Activated CD8-positive, alpha-beta memory T cell treated with anti-CD3 and anti-CD28 coated beads, Interleukin-2, amount 50 U/mL, for 24 hours (primary cell): ENCODE data around the gene NID2.

Experiments
- DNase-seq: peaks from one replicate; pipeline ENCODE4 v3.0.0-alpha.2; 2020; ENCODE audit errors: extremely low read depth

The NID2 gene

DNA sequence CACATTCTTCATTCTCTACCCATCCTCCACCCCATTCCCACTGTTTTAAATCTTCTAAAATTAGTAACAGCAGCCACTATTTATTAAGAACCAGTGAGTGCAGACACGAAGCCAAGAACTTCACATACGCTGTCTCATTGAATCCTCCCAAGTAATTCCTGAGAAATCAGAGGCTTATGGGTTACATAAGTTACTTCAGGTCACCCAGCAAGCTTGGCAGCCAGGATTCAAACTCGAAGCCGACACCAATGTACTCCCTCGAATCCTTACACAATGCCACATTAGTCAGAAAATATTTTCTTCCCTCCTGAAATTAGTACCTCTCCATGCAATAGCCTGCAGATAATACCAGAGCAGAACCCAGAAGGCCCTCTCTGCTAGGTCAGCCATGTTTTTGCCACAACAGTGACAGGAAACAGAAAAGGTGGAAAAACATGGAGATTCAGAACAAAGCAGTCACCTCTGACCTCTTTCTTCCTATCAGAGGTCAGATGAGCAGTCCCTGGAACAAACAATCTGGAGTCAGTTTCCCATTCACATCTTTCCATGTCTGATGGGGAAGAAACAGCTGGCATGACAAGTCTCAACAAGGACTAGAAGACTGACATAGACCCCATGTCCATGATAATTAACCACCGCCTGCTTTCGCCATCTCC is 16.4 kb downstream of the NID2 start:
- DNase-seq = no peak

DNA sequence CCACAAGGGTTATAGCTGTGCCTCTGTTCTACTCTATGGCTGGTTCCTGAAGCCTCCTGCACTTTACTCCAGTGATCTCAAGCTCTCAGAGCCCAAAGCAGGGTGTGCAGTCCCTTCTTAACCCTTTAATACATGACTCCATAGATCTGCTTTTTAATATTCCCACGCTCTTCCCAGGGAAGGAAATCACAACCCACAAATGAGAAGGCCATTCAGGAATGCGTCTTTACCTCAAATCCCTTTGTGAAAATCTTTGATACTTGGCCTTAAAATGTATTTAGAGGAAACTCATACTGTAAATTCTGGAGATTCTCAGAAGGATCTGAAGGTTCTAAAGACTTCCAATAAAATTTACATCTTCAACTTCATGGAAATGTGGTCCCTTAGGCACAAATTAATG is 17.0 kb downstream of the NID2 start:
- no peak for DNase-seq

DNA sequence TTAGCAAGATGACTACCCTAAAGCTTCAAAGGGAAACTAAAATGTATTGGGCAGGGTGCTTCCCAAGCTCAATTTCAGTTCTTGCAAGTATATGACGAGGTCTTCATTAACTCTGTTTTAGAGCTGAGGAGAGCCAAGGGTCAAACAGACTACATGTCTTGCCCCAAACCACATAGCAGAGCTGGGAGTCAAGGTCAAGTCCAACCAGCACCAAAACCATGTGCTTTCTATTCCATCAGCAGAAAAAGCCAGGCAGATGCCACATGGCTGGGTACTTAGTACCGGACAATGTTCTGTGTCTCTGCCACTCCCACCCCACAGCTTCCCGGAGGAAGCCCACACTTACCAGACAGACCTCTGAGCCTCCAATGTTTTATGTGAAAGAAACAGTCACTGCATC is 17.6 kb downstream of the NID2 start:
- no peak for DNase-seq

DNA sequence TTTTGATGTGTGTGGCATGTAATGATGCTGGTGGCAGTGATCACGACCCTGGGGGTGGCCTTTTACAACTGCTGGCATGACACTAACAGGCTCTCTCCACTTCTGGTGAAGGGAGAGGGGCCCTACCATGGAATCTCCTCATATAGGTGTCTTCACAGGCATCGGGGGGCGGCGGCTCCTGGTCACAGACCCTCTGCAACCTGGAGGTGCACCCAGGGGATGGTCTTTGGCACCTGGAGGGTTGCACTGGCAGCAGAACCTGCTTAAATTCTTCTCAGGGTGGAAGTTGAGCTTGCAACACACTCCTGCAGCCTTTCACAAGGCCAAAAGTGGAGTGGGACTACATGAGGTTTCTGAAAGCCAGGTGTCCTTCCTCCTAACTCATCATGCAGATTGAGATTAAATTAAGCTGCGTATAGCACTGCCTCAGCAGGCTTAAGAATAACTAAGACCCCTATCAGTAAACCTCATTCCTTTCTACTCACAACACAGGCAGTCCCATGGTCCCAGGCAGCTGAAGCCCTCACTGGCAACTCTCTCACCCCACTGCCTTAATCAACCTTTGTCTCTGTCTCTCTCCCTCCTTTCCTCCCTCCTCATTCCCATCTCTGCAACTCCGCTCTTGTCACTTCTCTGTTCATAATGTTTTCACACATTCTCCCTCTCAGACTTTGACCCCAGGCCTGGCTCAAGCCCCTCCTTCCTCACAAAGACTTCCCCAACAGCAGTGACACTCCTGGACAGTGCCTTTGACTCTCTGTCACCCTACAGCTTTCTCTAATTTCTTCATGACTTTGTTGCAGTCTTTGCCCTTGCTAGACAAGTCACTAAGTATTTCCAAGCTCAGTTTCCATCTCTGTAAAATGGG is 18.9 kb downstream of the NID2 start:
- no peak for DNase-seq

DNA sequence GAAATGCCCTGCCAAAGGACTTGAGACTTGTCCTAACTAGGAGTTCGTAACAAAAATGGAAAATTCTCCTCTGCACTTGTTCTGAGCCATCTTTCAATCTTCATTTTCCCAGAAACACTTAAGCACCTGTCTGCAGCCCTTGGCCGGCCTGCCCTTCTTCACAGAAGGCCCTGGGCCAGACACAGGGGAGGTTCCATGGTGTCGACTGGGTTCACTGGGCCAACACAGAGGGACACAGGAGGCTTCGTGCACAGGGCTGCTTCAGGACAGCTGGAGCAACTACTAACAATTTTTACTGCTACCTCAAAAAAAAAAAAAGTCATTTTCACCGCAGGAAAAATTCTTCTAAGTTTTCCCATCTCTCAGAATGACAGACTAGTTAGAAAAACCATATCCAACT is 19.6 kb downstream of the NID2 start:
- DNase-seq = no peak

DNA sequence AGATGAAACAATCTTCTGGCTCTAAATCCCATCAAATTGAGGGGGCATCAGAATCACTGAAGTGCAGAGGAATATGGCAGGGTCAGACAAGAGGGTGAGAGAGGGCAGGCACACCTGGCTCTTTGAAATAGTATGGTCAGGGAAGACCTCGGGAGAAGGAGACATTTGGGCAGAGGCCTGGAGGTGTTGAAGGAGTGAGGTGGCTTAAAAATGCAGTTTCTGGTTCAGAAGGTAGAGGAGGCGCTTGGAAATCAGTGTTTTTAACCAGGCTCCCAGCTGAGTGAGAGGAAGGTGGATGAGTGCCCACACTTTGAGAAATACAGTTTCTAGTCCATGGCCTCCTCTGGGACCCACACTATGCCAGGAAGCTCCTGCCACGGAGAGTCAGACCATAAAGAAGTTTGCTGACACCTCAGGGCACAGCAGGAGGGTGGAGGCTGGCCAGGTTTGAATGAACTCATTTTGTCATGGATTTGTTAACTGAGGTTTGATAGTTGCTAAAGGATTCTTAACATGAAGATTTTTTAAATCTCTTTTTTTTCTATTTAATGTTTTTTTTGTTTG is 20.1 kb downstream of the NID2 start:
- DNase-seq = no peak

DNA sequence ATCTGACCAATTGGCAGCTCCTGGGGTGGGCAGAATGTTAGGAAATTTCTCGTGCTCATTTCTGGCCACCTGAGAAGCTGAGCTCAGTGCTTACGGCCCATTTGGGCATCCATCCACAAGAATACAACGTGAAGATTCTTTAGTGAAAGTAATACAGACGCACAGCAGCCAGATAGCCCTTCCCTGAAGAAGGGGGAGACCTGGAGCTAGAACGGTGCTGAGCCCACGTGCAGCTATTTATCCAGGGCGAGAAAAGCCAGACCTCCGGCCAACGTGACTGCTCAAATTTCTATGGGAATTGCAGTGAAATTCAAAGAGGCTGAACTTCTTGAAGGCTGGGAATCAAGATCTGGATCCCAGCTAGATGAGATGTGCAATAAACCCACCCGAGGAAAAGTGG is 20.7 kb downstream of the NID2 start:
- DNase-seq = no peak

DNA sequence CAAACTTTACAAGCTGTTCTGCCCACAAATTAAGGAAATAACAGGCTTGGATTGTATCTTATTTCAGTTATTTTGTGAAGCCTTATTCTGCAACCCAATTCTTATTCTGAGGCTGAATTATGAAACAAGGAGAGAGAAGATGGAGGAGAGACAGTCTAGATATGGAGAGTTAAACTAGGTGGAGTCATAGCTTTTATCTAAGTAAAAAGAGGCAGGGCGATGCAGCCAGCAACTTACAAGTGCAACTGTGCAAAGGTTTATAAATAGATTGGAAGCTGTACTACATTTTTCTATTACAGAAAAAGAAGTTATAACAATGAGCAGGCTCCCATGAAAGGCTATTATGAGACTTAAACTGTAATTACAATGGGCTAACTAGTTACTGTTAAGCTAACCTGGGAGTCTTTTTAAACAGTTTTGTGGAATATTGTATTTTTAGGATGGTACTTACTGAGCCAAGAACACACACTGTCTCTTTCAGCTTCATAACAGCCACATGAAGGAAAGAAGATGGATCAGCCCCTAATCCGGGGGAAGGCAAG is 22.4 kb downstream of the NID2 start:
- no peak for DNase-seq

DNA sequence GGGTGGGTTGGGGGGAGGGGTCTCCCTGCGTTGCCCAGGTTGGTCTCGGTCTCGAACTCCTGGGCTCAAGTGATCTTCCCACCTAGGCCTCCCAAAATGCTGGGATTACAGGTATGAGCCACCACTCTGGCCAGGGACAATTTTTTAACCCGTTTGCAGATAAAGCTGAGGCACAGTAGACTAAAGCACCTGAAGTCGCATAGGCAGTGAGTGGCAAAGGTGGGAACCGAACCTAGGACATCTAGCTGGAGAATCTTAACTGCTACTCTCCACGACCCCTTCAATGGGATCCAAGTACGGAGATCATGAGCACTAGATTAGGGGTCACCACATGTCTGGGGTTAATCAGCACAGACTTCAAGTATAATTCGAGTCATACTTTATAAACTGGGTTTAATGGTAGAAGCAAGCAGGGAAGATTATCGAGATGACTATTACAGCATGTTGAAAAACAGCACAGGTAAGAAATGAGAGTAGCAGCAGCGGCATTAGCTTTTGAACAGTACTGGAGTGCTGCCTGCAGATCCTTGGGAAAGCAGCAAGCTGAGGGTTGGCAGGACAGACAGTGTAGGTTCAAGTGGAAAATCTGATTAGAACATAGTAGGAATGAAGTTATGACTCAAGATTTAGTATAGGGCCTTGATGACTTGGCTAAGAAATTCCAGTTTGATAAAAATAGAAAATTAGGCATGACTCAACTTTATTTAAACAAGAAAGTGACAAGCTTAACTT is 23.9 kb downstream of the NID2 start:
- no peak for DNase-seq

DNA sequence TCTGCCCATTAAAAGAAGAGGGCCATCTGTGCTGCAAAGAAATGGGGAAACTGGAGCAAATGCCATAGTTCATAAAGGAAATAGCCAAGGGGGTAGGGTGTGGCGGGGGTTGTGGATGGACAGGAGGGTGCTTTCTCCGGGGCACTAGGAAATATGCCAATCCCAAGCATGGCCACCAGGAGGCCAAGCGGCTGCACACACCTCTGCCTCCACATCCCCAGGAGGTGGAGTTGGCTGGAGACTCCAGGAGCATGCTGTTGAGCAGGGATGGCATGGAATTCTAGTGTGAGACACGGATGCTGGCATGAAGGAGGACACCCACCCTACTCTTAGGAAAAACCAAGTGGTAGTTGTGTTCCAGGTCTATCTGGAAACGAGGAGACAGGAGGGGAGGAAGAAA is 25.2 kb downstream of the NID2 start:
- DNase-seq = no peak

DNA sequence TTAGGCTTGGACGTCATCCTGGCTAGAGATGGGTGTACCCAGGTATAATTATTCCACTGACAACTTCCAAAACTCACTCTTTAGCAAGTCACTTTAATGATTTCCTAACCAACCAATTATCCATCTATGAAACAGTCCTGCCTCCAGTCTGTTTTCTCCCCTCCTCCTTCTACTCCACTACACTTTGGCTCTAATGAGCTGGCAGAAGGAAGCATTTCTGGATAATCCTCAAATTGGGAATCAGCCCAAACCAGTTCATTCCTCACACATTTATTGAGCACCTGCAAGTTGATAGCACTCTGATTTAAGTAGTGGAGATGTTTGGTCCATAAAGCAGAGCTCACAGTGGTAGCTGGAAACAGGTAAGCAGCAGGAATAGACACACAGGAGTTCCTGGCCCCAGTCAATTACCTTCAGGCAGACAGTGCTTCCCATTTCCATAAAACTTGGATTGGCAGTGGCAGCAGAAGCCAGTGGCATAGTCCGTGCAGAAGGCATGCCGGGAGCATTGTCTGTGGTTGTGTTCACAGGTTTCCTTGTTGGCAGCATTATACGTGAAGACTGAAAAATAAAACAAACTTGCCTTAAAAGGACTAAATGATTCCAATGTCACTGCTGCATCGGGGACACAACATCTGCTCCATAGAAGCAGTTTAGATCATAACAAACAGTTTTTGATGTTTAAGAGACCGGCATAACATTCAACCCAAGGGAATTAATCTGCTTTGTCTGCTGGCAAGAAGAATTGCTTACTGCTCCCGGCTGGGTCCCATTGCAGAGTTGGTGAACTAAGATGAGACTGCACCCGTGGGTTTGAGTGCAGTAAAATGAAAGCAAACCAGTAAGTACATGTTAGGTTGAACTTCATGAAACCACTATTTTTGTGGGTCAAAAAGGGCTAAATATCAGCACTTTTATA is 26.2 kb downstream of the NID2 start:
- DNase-seq = no peak

DNA sequence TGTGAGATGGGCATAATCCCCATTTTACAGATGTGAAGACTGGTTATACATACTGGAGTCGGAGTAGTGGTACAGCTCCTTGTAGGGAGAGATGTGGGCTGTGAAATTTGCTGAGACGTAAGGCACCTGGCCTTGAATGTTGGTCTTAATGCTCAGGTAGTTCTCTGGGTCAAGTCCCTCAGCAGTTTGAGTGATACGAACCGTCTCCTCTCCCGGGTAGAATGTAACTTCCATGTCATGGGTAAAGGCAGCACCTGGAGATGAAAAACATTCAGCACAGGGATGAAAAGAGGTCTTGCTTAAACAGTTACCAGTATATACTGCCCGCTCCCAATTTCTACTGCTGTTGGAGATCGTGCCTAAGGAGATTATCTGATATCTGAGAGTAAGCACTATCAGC is 28.3 kb downstream of the NID2 start:
- DNase-seq = no peak

DNA sequence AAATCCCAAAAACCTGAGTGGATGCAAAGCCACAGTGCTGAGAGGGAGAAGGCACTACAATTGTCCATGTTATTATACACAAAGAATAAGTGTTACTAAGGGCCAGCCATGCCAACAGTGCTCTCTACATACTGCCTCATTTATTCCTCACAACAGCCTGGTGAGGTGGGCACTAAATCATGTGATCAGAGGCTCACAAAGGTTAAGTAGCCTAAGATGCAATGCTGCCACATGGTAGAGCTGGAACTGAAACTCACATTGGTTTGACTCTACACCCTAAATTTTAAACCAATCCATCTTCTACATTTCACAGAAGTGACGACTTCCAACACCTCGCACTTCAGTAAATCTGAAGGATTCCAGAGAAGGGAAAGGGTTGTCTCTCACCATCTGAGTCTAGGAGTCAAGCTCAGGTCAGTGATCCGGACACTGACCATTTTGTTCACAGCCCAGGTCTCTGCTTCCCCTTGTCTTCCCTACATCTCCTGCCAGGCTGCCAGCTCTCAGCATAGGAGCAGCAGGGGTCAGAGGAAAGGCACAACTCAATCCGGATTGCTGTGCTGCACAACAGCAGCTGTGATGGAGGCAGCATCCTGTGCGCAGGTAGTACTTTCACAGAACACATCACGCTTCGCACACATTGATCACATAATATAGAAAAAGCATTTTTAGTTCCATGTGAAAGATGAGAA is 29.6 kb downstream of the NID2 start:
- DNase-seq = no peak

DNA sequence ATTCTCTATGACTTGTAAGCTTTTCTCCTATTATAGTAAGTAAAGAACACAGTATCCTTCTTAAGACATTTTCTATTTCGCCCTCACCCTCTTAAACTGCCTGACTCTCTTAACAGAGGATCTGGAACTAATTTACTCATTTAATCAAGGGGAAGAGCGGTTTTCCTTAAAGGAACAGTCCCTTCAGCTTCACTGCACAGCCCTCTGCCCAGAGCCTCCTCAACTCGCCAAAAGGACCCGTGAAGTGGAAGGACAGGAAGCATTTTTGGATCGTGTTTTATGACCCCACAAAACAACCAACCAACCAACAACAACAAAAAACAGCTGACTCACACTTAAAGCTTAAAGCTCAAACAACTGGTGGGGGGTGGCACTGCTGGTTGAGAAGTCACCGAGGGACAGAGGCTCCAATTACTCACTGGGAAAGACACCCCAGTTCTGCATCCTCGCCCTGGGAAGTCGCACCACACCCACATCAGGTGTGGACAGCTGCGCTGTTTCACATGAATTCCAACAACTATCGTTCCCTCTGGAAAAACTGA is 35.7 kb downstream of the NID2 start:
- DNase-seq = no peak

DNA sequence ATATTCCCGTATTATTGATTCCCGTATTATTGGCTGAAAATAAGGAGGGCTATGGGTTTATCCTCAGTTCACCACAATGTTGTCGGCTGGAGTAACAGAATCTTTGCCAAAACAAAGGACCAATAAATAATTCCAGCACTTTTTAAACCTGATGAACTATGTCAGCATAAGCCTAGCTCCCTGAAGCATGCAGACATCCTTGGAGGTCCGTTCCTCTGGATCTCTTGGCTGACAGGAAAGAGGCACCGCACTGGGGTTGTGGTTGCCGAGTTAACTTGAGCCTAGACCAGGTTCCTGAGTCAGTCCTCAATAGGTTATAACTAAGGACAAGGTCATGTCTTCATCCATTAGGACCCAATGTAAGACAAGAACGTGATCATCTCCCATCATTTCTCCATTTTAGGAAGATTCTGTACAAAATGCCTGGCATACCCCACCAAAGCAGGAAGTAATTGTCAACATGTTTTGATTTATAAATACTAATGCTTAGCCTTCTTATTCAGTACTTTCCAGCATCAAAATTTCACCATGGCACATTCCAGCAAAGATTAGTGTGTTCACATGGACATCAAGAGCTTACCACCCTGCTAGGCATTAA is 36.6 kb downstream of the NID2 start:
- DNase-seq = no peak

DNA sequence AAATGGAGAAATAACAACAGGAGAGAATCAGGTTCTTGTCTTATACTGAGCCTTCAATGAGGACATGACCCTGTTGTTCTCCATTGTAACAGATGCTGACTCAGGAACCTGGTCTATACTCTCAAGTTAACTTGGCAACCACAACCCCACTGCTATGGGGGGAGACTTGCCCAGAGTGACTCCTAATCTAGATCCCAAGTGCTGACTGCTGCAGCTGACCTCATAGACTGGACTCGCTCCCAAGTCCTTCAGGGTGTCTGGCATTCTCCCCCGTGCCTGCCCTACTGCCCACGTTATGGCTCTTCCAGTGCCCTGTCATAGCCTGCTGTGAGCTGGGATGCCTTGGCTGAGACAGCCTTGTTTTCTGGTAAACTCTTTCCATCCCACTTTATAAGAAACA is 37.1 kb downstream of the NID2 start:
- no peak for DNase-seq

DNA sequence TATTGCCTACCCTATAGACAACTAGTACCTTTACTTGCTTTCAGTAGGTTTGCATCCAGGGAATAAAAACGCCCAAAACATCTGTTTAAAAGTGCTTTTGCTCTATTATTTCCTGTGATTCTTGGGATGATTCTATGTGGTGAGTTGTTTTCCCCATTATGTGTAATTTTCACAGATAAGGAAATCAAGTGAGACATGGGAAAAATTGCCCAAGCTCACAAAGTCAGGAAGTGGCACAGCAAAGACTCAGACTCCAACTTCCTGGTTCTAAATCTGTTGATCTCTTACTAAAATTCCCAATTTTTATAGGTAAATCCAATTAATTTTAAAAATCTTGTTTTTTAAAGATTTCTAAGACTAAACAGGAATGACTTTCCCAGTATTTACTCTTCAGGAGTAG is 39.0 kb downstream of the NID2 start:
- no peak for DNase-seq

DNA sequence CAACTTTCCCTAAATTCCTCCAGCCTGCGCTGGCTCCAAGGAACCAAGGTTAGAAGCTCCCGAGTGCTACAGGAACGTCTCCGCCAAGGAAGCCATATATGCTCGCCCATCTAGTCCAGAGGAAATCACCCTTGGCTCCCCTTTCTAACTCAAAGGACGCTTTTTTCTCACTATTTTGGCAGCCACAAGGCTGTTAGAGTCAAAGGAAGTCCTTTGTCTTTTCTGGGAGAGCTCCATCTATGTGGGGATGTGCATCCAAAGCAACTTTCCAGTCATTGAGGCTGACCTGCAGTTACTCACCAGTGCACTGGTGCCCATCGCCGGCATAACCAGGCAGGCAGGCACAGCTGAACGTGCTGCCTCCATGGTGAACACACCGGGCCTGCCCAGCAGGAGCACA is 42.0 kb downstream of the NID2 start:
- no peak for DNase-seq

DNA sequence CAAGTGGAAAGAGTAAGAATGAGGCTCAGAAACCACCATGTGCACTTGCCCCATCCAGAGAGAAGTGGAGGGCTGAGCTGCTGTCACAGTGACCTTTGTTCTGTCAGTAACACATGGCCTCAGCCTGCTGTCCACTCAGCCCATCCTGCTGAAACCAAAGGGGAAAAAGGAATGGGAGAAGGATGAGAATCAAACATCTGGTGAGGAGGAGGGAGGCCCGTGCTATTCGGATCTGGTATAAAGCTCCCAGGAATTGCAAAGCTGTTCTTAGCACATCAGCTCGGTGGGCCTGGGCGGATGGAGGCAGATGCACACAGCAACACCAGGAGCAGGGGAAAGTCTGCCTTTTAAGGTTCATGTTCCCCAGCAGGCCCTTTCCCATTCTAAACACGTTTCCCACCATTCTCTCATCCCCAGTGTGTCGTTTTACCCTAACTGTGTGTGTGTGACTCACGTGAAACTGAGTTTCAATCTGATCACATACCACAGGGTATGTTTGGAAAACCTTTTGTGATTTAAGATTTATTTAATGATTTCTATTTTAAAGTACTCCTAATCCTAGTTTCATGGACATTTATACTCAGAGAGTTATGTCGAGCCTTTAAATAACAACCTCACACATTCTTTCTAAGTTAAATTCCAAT is 42.7 kb downstream of the NID2 start:
- DNase-seq = no peak
